NB4 (cell line): ENCODE results near the gene LSM3.
A peak's percentile ranks its signal among the peaks of the same experiment; 100 is the strongest.

Experiments used
- DNase-seq: peaks from one replicate; pipeline ENCODE4 v3.0.0; 2010; ENCODE audit warnings: low read depth
- H3K4me3 ChIP-seq: one replicate; pipeline ENCODE4 v1.5.1; 2011; ENCODE audit warnings: mild to moderate bottlenecking, low read depth, low read length, moderate library complexity
- MYC ChIP-seq: IDR thresholded peaks from 2 replicates; pipeline ENCODE4 v1.6.1; 2011; ENCODE audit warnings: low read depth, low read length
- POLR2A ChIP-seq: IDR thresholded peaks from 2 replicates; pipeline ENCODE4 v1.6.1; 2011; ENCODE audit warnings: mild to moderate bottlenecking; ENCODE audit not compliant: insufficient read length; ENCODE audit errors: extremely low read depth
- TF ChIP-seq, protein P1 (sequence below): IDR thresholded peaks from 2 replicates; pipeline ENCODE4 v1.6.1; 2011; ENCODE audit warnings: low read depth, low read length
- TF ChIP-seq, protein P2 (sequence below): IDR thresholded peaks from one replicate; pipeline ENCODE4 v1.5.1; 2012; ENCODE audit warnings: low read depth, low read length

LSM3 gene

DNA sequence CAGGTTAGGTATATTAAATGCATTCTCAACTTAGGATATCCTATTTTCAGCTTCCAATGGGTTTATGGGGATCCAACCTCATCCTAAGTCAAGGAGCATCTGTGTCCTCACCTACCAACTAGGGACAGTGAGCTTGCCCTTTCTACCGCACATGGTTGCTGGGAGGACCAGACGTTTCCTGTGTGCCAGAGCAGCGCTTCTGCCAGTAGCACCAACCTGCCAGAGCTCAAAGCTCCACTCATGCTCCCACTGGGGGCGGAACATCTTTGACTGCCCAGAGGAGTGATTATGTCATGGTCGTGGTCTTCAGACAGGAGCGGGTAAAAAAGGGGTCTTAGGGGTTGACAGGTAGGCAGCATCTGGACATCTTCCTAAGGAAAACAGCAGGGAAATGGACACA, 25.0 kb upstream of the LSM3 start:
- DNase-seq, result no peak
- H3K4me3 ChIP-seq, result no peak overlapping the region
- TF ChIP-seq, protein P1, sequence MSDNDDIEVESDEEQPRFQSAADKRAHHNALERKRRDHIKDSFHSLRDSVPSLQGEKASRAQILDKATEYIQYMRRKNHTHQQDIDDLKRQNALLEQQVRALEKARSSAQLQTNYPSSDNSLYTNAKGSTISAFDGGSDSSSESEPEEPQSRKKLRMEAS, result no peak
- TF ChIP-seq, protein P2, sequence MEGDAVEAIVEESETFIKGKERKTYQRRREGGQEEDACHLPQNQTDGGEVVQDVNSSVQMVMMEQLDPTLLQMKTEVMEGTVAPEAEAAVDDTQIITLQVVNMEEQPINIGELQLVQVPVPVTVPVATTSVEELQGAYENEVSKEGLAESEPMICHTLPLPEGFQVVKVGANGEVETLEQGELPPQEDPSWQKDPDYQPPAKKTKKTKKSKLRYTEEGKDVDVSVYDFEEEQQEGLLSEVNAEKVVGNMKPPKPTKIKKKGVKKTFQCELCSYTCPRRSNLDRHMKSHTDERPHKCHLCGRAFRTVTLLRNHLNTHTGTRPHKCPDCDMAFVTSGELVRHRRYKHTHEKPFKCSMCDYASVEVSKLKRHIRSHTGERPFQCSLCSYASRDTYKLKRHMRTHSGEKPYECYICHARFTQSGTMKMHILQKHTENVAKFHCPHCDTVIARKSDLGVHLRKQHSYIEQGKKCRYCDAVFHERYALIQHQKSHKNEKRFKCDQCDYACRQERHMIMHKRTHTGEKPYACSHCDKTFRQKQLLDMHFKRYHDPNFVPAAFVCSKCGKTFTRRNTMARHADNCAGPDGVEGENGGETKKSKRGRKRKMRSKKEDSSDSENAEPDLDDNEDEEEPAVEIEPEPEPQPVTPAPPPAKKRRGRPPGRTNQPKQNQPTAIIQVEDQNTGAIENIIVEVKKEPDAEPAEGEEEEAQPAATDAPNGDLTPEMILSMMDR, result no peak
- TF ChIP-seq MYC (no peak), POLR2A (no peak)

DNA sequence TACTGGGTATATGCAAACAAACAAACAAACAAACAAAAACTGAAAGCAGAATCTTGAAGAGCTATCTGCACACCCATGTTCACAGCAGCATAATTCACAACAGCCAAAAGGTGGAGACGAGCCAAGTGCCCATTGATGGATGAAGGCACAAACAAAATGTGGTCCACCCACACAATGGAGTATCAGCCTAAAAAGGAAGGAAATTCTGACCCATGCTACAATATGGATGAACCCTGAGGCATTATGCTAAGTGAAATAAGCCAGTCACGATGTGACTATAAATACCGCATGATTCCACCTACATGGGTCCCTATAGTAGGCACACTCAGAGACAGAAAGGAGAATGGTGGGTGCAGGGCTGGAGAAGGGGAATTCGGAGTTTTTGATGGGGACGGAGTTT, 24.3 kb upstream of the LSM3 start:
- DNase-seq, result no peak
- TF ChIP-seq POLR2A (no peak), MYC (no peak)
- TF ChIP-seq, protein P1, result no peak
- TF ChIP-seq, protein P2, result no peak
- H3K4me3 ChIP-seq, result no peak overlapping the region

DNA sequence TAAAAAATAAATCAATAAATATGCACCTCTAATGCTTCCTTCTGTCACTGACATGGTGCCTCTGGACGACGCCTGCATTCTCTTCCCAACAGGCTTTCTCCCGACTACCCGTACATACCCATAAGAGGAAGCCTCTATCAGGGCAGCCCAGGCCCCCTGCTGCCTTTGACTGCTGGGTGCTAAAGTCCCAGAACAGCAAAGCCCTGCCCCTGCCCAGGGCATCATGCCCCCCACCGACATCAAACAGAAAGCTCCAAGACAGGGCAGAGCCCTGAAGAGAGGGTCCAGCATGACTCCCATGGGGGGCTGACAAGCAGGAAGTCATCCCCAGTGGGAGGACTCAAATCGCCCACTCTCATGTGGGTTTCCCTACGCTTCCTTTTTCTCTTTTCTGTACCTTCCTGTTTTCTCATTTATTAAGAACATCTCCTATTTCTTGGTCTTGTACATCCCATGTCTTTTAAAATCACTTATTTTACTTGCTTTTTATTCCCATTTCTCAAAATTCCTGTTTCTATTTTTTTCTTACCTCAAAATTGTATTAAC, 23.6 kb upstream of the LSM3 start:
- DNase-seq, result peak; percentile 31
- TF ChIP-seq, protein P2, result no peak
- TF ChIP-seq, protein P1, result no peak
- TF ChIP-seq MYC, result no peak
- no peak for TF ChIP-seq POLR2A
- no peak overlapping the region for H3K4me3 ChIP-seq

DNA sequence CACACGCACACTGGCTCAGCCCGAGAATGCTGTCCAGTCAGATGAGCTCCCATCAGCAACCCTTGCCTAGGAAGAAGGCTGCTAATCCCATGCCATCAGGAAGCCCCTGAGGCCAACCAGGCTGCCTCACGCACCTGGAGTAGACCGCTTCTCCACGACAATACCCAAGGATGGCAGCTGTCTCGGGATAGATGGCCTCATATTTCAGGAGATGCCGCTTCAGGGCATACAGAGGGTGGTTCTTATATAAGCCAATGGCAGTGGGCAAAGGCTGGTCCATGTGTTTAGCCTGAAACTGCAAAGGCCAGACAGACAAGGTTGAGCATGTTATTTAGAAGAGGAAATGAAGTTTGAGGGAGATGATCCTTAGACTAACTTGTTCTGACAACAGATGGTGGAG, 22.4 kb upstream of the LSM3 start:
- TF ChIP-seq, protein P1, result no peak
- no peak for TF ChIP-seq MYC
- TF ChIP-seq, protein P2, result no peak
- no peak for TF ChIP-seq POLR2A
- DNase-seq, result no peak

DNA sequence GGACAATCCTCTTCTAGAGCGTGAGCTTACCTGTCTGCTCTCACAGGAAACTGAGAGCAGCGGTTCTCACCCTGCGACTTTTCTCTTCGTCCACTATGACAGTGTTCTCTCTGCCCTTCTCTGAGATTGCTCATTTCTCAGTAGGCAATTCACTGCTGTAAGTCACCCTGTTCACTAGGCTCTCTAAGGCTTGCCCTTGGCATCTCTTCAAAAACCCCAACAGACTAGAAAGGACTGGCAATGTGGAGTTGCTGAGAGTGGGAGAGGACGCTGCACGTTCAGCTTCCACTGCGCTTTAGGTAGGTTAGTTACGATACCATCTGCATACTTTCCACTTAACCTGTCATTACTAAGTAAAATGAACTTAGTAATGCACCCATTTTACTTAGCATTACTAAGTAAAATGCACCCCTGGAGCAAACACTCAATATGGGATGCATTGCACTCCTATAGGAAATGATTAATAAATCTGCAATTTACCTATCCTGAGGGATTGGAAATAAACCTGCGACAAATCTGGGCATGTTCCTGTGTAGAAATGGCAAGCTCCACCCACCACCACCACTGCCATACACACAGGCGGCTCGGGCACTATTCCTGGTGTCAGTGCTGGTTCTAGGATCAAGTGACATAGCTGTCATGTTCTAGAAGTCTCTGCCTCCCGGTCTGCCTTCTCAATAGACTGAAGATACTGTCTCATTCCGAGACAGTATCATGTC, 21.6 kb upstream of the LSM3 start:
- TF ChIP-seq POLR2A, result no peak
- no peak for TF ChIP-seq MYC
- TF ChIP-seq, protein P2, result no peak
- TF ChIP-seq, protein P1, result no peak
- DNase-seq, result no peak
- no peak overlapping the region for H3K4me3 ChIP-seq

More for the DNA sequence above, 22.4 kb upstream of the LSM3 start:
- no peak overlapping the region for H3K4me3 ChIP-seq

DNA sequence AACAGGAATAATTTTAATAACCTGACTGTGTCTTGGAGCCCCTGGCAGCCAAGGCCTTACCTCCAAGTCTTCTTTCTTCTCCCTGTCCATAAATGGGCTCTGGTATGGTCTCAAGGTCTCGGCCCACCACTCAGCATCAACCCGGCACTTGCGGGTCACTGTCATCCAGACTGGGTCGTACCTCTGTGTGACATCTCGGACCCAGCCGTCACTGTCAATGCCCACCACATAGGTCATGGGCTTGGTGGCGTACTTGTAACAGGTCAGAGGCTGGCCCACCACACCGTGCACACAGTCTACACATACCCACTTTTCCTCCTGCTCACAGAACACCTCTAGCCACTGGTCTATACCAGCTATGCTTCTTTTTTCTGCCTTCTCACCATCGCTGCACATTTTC, 20.7 kb upstream of the LSM3 start:
- TF ChIP-seq POLR2A (no peak), MYC (no peak)
- TF ChIP-seq, protein P2, result no peak
- TF ChIP-seq, protein P1, result no peak
- H3K4me3 ChIP-seq, result no peak overlapping the region
- DNase-seq, result no peak
